Spleen (tissue), 11 donors: Measurements from ENCODE around the gene DUSP23. TPM values are rescaled to one million over a fixed set of nuclear protein-coding genes. Genes with fewer than 3 reads are reported as not detected.

ENCODE experiments used
- DNase-seq: peaks from one replicate; pipeline ENCODE4 v3.0.0-alpha.2; 2020
- H3K27ac ChIP-seq, 8 donors: fragments of 200-600 bp; sonication (generic) in 7 of 8; 1 replicate in 4 of 8; 2 replicates in 4 of 8; pipeline versions ENCODE4 v1.5.0 to v1.8.0; 2016 to 2021; ENCODE audit warnings: inconsistent platforms in 4 of 8, mild to moderate bottlenecking in 4 of 8, moderate library complexity in 1 of 8
- H3K27me3 ChIP-seq, 7 donors: fragments of 200-600 bp; sonication (generic) in 6 of 7; replicated peaks in 1 of 7; 1 replicate in 4 of 7; 2 replicates in 3 of 7; pipeline versions ENCODE4 v1.5.0 to v1.8.0; 2016 to 2021; ENCODE audit warnings: inconsistent platforms in 3 of 7, mild to moderate bottlenecking in 1 of 7
- H3K36me3 ChIP-seq, 6 donors: fragments of 200-600 bp; sonication (generic) in 5 of 6; 1 replicate in 4 of 6; 2 replicates in 2 of 6; pipeline versions ENCODE4 v1.5.0 to v1.8.0; 2016 to 2021; ENCODE audit warnings: inconsistent platforms in 2 of 6
- H3K4me1 ChIP-seq, 6 donors: fragments of 200-600 bp; sonication (generic) in 5 of 6; 1 replicate in 3 of 6; 2 replicates in 3 of 6; pipeline versions ENCODE4 v1.5.0 to v1.8.0; 2016 to 2021; ENCODE audit warnings: inconsistent platforms in 3 of 6
- H3K4me3 ChIP-seq, 8 donors: fragments of 200-600 bp; sonication (generic) in 7 of 8; 1 replicate in 4 of 8; 2 replicates in 4 of 8; pipeline versions ENCODE4 v1.5.0 to v1.8.0; 2016 to 2021; ENCODE audit warnings: inconsistent platforms in 4 of 8, mild to moderate bottlenecking in 4 of 8, moderate library complexity in 2 of 8
- H3K9me3 ChIP-seq, 8 donors: fragments of 200-600 bp; sonication (generic) in 7 of 8; 1 replicate in 4 of 8; 2 replicates in 4 of 8; pipeline versions ENCODE4 v1.5.0 to v1.8.0; 2016 to 2021; ENCODE audit warnings: inconsistent platforms in 4 of 8
- CTCF ChIP-seq, 11 experiments: fragments of 200-600 bp in 7 of 11; fragments of 450-650 bp in 4 of 11; sonication (generic) in 4 of 11; IDR thresholded peaks in 8 of 11; conservative IDR thresholded peaks in 3 of 11; 1 replicate in 7 of 11; 2 replicates in 4 of 11; pipeline versions ENCODE4 v1.4.0 to v1.8.0; 2016 to 2021; ENCODE audit warnings: antibody characterized with exemption in 11 of 11, inconsistent platforms in 4 of 11, mild to moderate bottlenecking in 1 of 11
- POLR2A ChIP-seq, 3 donors: fragments of 450-650 bp; IDR thresholded peaks; one replicate each; pipeline ENCODE4 v1.5.1; 2017; ENCODE audit warnings: antibody characterized with exemption in 3 of 3, mild to moderate bottlenecking in 1 of 3
- POLR2AphosphoS5 ChIP-seq, 3 donors: sonication (generic); formaldehyde crosslinking; IDR thresholded peaks; one replicate each; pipeline ENCODE4 v1.5.1; 2017; ENCODE audit warnings: antibody characterized with exemption in 3 of 3
- WGBS, 5 donors: extraction: QIAGEN DNeasy Blood & Tissue Kit in 3 of 5; methylation state at CpG; one replicate each; pipeline versions ENCODE4 v1.1.5 to v1.1.7; 2013 to 2018; 5-methylcytosine and 5-hydroxymethylcytosine counted together
- intact Hi-C: fragments of 100-400 bp; cut with DNase I; formaldehyde crosslinking; loops from one replicate; pipeline ENCODE4 v1.15.0; 2023; ENCODE audit warnings: low total_unique reads
- polyA plus RNA-seq, 3 donors: library from polyadenylated mRNA; stranded (reverse); fragments of 200-250 nt; gene quantifications; one replicate each; pipeline ENCODE4 v1.2.1, GENCODE V29; 2013
- total RNA-seq, 7 donors: library from RNA; depleted of rRNA in 3 of 7; stranded (reverse); fragments of >200 nt in 3 of 7; fragmentation: NEBNext Ultra II Directional in 4 of 7; extraction: Animal tissue kit (Norgen Biotek cat#: 25700) in 4 of 7; gene quantifications; one replicate each; pipeline versions ENCODE4 v1.1.0 to v1.2.1, GENCODE V29; 2016 to 2021
- donor health status: healthy with polysubstance abuse.
- donor health status: DM: no; HTN: no; CAD: no; lungs with moderate emphysema.
- donor health status: DM: no; HTN: no; CAD: no.
- donor health status: Bipolar disorder and iron deficiency.
- donor health status: healthy.
- donor health status: DM: no; HTN: no; CAD: no.
- donor health status: DM: yes; HTN: yes; CAD: no.

Gene DUSP23
- total and polyA plus RNA-seq, 10 donors, result 23.1 to 76.3 (median 51.7) TPM

- peaks cover 0 to 10% (median 0%) of the 10 kb centered on the region in 6 donors for H3K36me3 ChIP-seq
- no peak for DNase-seq
- intact Hi-C loops, result no loop called here
- peaks cover 15 to 66% (median 55%) of the 10 kb centered on the region in 6 donors for H3K4me1 ChIP-seq
- TF ChIP-seq CTCF (IDR thresholded peaks at IDR 0.05 in 8 of 11, conservative IDR thresholded peaks at IDR 0.05 in 3 of 11), result no peak
- TF ChIP-seq POLR2A (IDR thresholded peaks at IDR 0.05), result no peak
- no peak for TF ChIP-seq POLR2AphosphoS5 (IDR thresholded peaks at IDR 0.05)
- peak overlapping the region in 3 of 8 donors; percentile 26 to 75 (median 32) for H3K27ac ChIP-seq
- peak overlapping the region in 4 of 8 donors; percentile 14 to 56 (median 26) for H3K4me3 ChIP-seq
- H3K27me3 ChIP-seq, result no peaks in the 10 kb centered on the region
- WGBS, 5 donors, result 60 to 82% (median 66%) methylated on average over 11 of the region's 11 CpGs
- H3K9me3 ChIP-seq, result no peaks in the 10 kb centered on the region
These were observed 48.0 kb downstream of the DUSP23 start for GRCh38 chr1:159828581-159829272.

- Histone ChIP-seq H3K4me3 (peak overlapping the region in 1 of 8 donors; percentile 56), H3K4me1 (peaks cover 15 to 62% (median 55%) of the 10 kb centered on the region in 6 donors), H3K9me3 (no peaks in the 10 kb centered on the region), H3K27ac (peak overlapping the region in 3 of 8 donors; percentile 26 to 75 (median 32)), H3K36me3 (peaks cover 0 to 14% (median 0%) of the 10 kb centered on the region in 6 donors), H3K27me3 (no peaks in the 10 kb centered on the region)
- WGBS, 5 donors, result 13 to 38% (median 19%) methylated on average over 3 of the region's 3 CpGs
- peak; percentile 83 for DNase-seq
- intact Hi-C loops, result no loop called here
- TF ChIP-seq CTCF (IDR thresholded peaks at IDR 0.05 in 8 of 11, conservative IDR thresholded peaks at IDR 0.05 in 3 of 11) (peak; percentile 23 to 77 (median 64)), POLR2A (IDR thresholded peaks at IDR 0.05) (no peak)
These were observed 48.5 kb downstream of the DUSP23 start for GRCh38 chr1:159829273-159829634.

GRCh38 chr1:159829822-159830465 is 49.2 kb downstream of the DUSP23 start:
- intact Hi-C loops, result no loop called here
- Histone ChIP-seq H3K9me3 (no peaks in the 10 kb centered on the region), H3K27me3 (no peaks in the 10 kb centered on the region), H3K4me1 (peaks cover 15 to 56% (median 52%) of the 10 kb centered on the region in 6 donors), H3K4me3 (no peak overlapping the region), H3K36me3 (peaks cover 0 to 21% (median 0%) of the 10 kb centered on the region in 6 donors), H3K27ac (peak overlapping the region in 1 of 8 donors; percentile 8)
- no peak for TF ChIP-seq POLR2A (IDR thresholded peaks at IDR 0.05)
- no peak for TF ChIP-seq CTCF (IDR thresholded peaks at IDR 0.05 in 8 of 11, conservative IDR thresholded peaks at IDR 0.05 in 3 of 11)
- no peak for TF ChIP-seq POLR2AphosphoS5 (IDR thresholded peaks at IDR 0.05)
- 78 to 94% (median 89%) methylated on average over 9 to 18 of the region's 18 CpGs for WGBS, 5 donors
- DNase-seq, result no peak

- 84 to 87% (median 86%) methylated on average over 8 of the region's 8 CpGs for whole genome bisulfite sequencing, 5 donors
- Histone ChIP-seq H3K36me3 (peaks cover 0 to 28% (median 0%) of the 10 kb centered on the region in 6 donors), H3K27ac (no peak overlapping the region), H3K9me3 (no peaks in the 10 kb centered on the region), H3K4me3 (no peak overlapping the region), H3K27me3 (no peaks in the 10 kb centered on the region), H3K4me1 (peaks cover 15 to 48% (median 44%) of the 10 kb centered on the region in 6 donors)
- intact Hi-C loops, result no loop called here
- no peak for DNase-seq
- TF ChIP-seq CTCF (IDR thresholded peaks at IDR 0.05 in 8 of 11, conservative IDR thresholded peaks at IDR 0.05 in 3 of 11), result no peak
- TF ChIP-seq POLR2AphosphoS5 (IDR thresholded peaks at IDR 0.05), result no peak
- no peak for TF ChIP-seq POLR2A (IDR thresholded peaks at IDR 0.05)
These were observed 50.0 kb downstream of the DUSP23 start for GRCh38 chr1:159830722-159831121.
